Keratinocyte (primary cell): ENCODE results near the gene EPB41L4B. TPM values are rescaled to one million over a fixed set of nuclear protein-coding genes. Genes with fewer than 3 reads are reported as not detected.

Source experiments
- DNase-seq: peaks from one replicate; pipeline ENCODE4 v3.0.0-alpha.2; 2011; ENCODE audit warnings: low read depth, missing footprints, low spot score
- FAIRE-seq: peaks from 2 replicates; lab custom pipeline; 2011; peaks lifted over from hg19 to GRCh38; lab: Jason Lieb, UNC
- H2AFZ ChIP-seq: 2 replicates; pipeline ENCODE4 v1.6.0; 2012; ENCODE audit warnings: low read length, control low read depth, inconsistent platforms; ENCODE audit not compliant: control insufficient read depth
- H3K27ac ChIP-seq: 2 replicates; pipeline ENCODE4 v1.5.1; 2011; ENCODE audit warnings: low read length; ENCODE audit not compliant: control insufficient read depth, insufficient read depth
- H3K27me3 ChIP-seq: 3 replicates; pipeline ENCODE4 v1.6.0; 2011; ENCODE audit warnings: low read length; ENCODE audit not compliant: control insufficient read depth, insufficient read depth; ENCODE audit errors: extremely low read depth
- H3K36me3 ChIP-seq, 2 experiments: 2 replicates in 1 of 2; 3 replicates in 1 of 2; pipeline ENCODE4 v1.5.1; 2011; ENCODE audit warnings: low read length in 2 of 2, mild to moderate bottlenecking in 1 of 2; ENCODE audit not compliant: control insufficient read depth in 2 of 2, insufficient read depth in 2 of 2; ENCODE audit errors: extremely low read depth in 1 of 2
- H3K4me1 ChIP-seq: 3 replicates; pipeline ENCODE4 v1.5.1; 2011; ENCODE audit warnings: low read length; ENCODE audit not compliant: control insufficient read depth, insufficient read depth; ENCODE audit errors: extremely low read depth
- H3K4me2 ChIP-seq: 3 replicates; pipeline ENCODE4 v1.6.0; 2011; ENCODE audit warnings: low read depth, low read length; ENCODE audit not compliant: control insufficient read depth, insufficient read depth; ENCODE audit errors: extremely low read depth
- H3K4me3 ChIP-seq, 3 experiments: fragments of 200-600 bp in 1 of 3; sonication (generic) in 1 of 3; 2 replicates in 2 of 3; 3 replicates in 1 of 3; pipeline ENCODE4 v1.5.1; 2011 to 2016; ENCODE audit warnings: low read length in 3 of 3, mild to moderate bottlenecking in 3 of 3, control low read depth in 2 of 3, inconsistent platforms in 1 of 3, low read depth in 1 of 3, mixed read lengths in 1 of 3, mixed run types in 1 of 3, moderate library complexity in 1 of 3; ENCODE audit not compliant: control insufficient read depth in 2 of 3, insufficient read depth in 2 of 3; ENCODE audit errors: extremely low read depth in 1 of 3
- H3K79me2 ChIP-seq: 2 replicates; pipeline ENCODE4 v1.6.0; 2012; ENCODE audit warnings: low read length; ENCODE audit not compliant: control insufficient read depth, insufficient read depth
- H3K9ac ChIP-seq: 3 replicates; pipeline ENCODE4 v1.6.0; 2011; ENCODE audit warnings: low read length; ENCODE audit not compliant: control insufficient read depth, insufficient read depth; ENCODE audit errors: extremely low read depth
- H3K9me1 ChIP-seq: 3 replicates; pipeline ENCODE4 v1.6.0; 2011; ENCODE audit warnings: low read length; ENCODE audit not compliant: control insufficient read depth, insufficient read depth; ENCODE audit errors: extremely low read depth
- H3K9me3 ChIP-seq: 2 replicates; pipeline ENCODE4 v1.5.1; 2012; ENCODE audit warnings: low read depth, low read length; ENCODE audit not compliant: control insufficient read depth
- H4K20me1 ChIP-seq: 3 replicates; pipeline ENCODE4 v1.6.0; 2011; ENCODE audit warnings: low read length; ENCODE audit not compliant: control insufficient read depth, insufficient read depth; ENCODE audit errors: extremely low read depth
- EZH2 ChIP-seq: IDR thresholded peaks from one replicate; pipeline ENCODE4 v1.6.1; 2012; ENCODE audit warnings: inconsistent platforms, mild to moderate bottlenecking, low read length, moderate library complexity
- dilution Hi-C: fragments of 300-500 bp; cut with MboI; formaldehyde crosslinking; loops from one replicate; pipeline ENCODE4 v1.7.0; 2020; ENCODE audit warnings: low sequenced_read_pairs; ENCODE audit not compliant: extremely low pct_ligation_motif_present
- polyA plus RNA-seq, 5 experiments: library from polyadenylated mRNA; depleted of rRNA in 3 of 5; stranded (reverse) in 3 of 5; stranded (forward) in 1 of 5; unstranded in 1 of 5; fragments of >200 nt; gene quantifications; 1 replicate in 1 of 5; 2 replicates in 3 of 5; 3 replicates in 1 of 5; pipeline versions ENCODE4 v1.2.1 to v1.2.3, GENCODE V29; 2011 to 2012; ENCODE audit warnings: missing spikeins in 2 of 5, low read depth in 1 of 5, low replicate concordance in 1 of 5
- TF ChIP-seq, protein P1 (sequence below), 3 experiments: IDR thresholded peaks in 1 of 3; conservative IDR thresholded peaks in 1 of 3; optimal IDR thresholded peaks in 1 of 3; 2 replicates in 2 of 3; 3 replicates in 1 of 3; pipeline versions ENCODE3 to v1.5.1; 2011; ENCODE audit warnings: low read length in 3 of 3, mild to moderate bottlenecking in 3 of 3, moderate library complexity in 2 of 3, control low read depth in 1 of 3, inconsistent platforms in 1 of 3; ENCODE audit not compliant: insufficient read depth in 2 of 3; ENCODE audit errors: extremely low read depth in 1 of 3

Gene EPB41L4B
- polyA plus RNA-seq, 1 donor (not counting 4 experiments of a cell fraction or from before 2014, with no cell fraction given) = 13.7 TPM

DNA sequence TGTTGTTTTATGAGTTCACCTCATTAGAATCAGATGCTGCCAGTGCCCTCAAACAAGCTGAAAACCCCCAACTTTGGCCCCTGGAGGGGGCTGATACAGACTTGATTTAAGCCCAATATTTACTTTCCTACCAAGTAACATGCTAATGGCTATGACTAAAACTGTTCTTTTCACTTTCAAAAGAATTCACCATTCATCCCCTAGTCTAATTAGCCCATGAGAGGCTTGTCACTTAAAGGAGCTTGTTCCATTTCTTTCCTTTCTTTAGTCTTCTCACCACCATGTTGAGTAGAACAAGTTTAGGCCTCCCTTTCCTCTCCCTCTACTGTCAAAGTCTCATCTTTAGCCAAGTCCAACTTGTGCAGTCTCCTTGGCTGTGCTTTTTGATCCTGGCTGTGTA, 50.4 kb downstream of the EPB41L4B start:
- no peak for TF ChIP-seq EZH2
- TF ChIP-seq, protein P1, sequence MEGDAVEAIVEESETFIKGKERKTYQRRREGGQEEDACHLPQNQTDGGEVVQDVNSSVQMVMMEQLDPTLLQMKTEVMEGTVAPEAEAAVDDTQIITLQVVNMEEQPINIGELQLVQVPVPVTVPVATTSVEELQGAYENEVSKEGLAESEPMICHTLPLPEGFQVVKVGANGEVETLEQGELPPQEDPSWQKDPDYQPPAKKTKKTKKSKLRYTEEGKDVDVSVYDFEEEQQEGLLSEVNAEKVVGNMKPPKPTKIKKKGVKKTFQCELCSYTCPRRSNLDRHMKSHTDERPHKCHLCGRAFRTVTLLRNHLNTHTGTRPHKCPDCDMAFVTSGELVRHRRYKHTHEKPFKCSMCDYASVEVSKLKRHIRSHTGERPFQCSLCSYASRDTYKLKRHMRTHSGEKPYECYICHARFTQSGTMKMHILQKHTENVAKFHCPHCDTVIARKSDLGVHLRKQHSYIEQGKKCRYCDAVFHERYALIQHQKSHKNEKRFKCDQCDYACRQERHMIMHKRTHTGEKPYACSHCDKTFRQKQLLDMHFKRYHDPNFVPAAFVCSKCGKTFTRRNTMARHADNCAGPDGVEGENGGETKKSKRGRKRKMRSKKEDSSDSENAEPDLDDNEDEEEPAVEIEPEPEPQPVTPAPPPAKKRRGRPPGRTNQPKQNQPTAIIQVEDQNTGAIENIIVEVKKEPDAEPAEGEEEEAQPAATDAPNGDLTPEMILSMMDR (optimal IDR thresholded peaks at IDR 0.05 in 1 of 3, IDR thresholded peaks at IDR 0.05 in 1 of 3, conservative IDR thresholded peaks at IDR 0.05 in 1 of 3; ENCODE audit: extremely low read depth in 1 of 3, insufficient read depth in 2 of 3, low read length in 3 of 3) = no peak
- Histone ChIP-seq H3K4me3 (no peak overlapping the region), H2AFZ (no peak overlapping the region), H3K9me3 (peaks cover 1% of the 10 kb centered on the region), H3K9ac (no peak overlapping the region), H3K4me2 (no peak overlapping the region), H3K36me3 (peaks cover 0 to 6% of the 10 kb centered on the region in 2 experiments), H3K79me2 (no peaks in the 10 kb centered on the region), H3K27ac (no peak overlapping the region), H4K20me1 (peaks cover 2% of the 10 kb centered on the region), H3K4me1 (no peaks in the 10 kb centered on the region), H3K27me3 (no peaks in the 10 kb centered on the region), H3K9me1 (no peaks in the 10 kb centered on the region)
- peak; percentile 60 for FAIRE-seq
- dilution Hi-C loops = no loop called here
- DNase-seq = no peak

DNA sequence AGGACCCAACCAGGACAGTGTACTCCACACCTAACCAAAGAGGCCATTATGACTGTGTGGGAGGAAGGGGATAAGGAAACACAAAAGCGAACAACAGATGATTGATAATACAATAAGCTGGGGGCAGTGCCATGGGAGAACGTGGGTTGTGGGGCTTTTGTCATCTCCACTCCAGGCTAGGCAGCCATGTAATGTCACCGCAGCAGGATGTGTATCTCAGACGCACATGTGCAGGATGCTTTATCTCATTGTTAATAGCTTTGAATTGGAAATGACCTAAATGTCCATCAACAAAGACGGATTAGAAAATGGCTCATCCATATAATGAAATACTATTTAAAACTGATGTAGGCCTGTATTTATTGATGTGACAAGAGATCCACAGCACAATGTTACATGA, 51.0 kb downstream of the EPB41L4B start:
- no peak overlapping the region for H3K4me2 ChIP-seq
- TF ChIP-seq, protein P1 (optimal IDR thresholded peaks at IDR 0.05 in 1 of 3, IDR thresholded peaks at IDR 0.05 in 1 of 3, conservative IDR thresholded peaks at IDR 0.05 in 1 of 3; ENCODE audit: extremely low read depth in 1 of 3, insufficient read depth in 2 of 3, low read length in 3 of 3) = no peak
- no peaks in the 10 kb centered on the region for H3K4me1 ChIP-seq
- DNase-seq (no peak), FAIRE-seq (no peak)
- no peak overlapping the region for H3K27ac ChIP-seq
- no peaks in the 10 kb centered on the region for H3K27me3 ChIP-seq
- H3K79me2 ChIP-seq = no peaks in the 10 kb centered on the region
- H3K36me3 ChIP-seq = peaks cover 0 to 6% of the 10 kb centered on the region in 2 experiments
- peaks cover 2% of the 10 kb centered on the region for H4K20me1 ChIP-seq
- H3K9ac ChIP-seq = no peak overlapping the region
- dilution Hi-C loops = no loop called here
- H2AFZ ChIP-seq = no peak overlapping the region
- H3K9me1 ChIP-seq = no peaks in the 10 kb centered on the region
- no peak overlapping the region for H3K4me3 ChIP-seq
- H3K9me3 ChIP-seq = peaks cover 1% of the 10 kb centered on the region
